Measurements from ENCODE around the gene MAP3K20. TPM values are rescaled to one million over a fixed set of nuclear protein-coding genes. Genes with fewer than 3 reads are reported as not detected.
"Not testable (repeated sequence)": the region's sequence is repeated elsewhere in the genome, so short reads cannot be mapped to it uniquely, and the experiment has no call there.

MAP3K20 gene
- total RNA-seq, 2 experiments from 2014 or later: 11.4 to 16.1 TPM

- CTCF ChIA-PET: interaction anchor here (0.7 to 2.3 kb wide), 3 partner anchors 28 to 212 kb away, joined by 3 to 7 read pairs (median 6); no protein-coding TSS in a partner anchor
- Mint-ChIP-seq H3K4me1 (peaks cover 22% of the 10 kb centered on the region), H3K36me3 (peaks cover 9% of the 10 kb centered on the region), H3K27me3 (peaks cover 37% of the 10 kb centered on the region), H3K27ac (no peak overlapping the region), H3K9me3 (ENCODE audit: low read depth) (no peaks in the 10 kb centered on the region), H3K4me3 (no peak overlapping the region)
- DNase-seq (no peak), ATAC-seq (no peak)
Observed at GRCh38 chr2:173238831-173239230, 163.2 kb downstream of the MAP3K20 start.

- DNase-seq: peak; percentile 70
- peak; percentile 98 for ATAC-seq
- Mint-ChIP-seq H3K27me3 (peaks cover 34% of the 10 kb centered on the region), H3K36me3 (peaks cover 9% of the 10 kb centered on the region), H3K4me1 (peaks cover 22% of the 10 kb centered on the region), H3K4me3 (no peak overlapping the region), H3K27ac (no peak overlapping the region), H3K9me3 (ENCODE audit: low read depth) (no peaks in the 10 kb centered on the region)
- CTCF ChIA-PET: interaction anchor here (0.7 to 2.3 kb wide), 4 partner anchors 27 to 212 kb away, joined by 3 to 7 read pairs (median 4); no protein-coding TSS in a partner anchor
Observed at GRCh38 chr2:173239644-173240043, 164.0 kb downstream of the MAP3K20 start.

- H3K27me3 Mint-ChIP-seq: peaks cover 34% of the 10 kb centered on the region
- CTCF ChIA-PET: interaction anchor here (1.1 to 2.3 kb wide), 3 partner anchors 27 to 213 kb away, joined by 3 to 7 read pairs (median 6); no protein-coding TSS in a partner anchor
- H3K36me3 Mint-ChIP-seq: peaks cover 9% of the 10 kb centered on the region
- no peaks in the 10 kb centered on the region for H3K9me3 Mint-ChIP-seq (ENCODE audit: low read depth)
- no peak overlapping the region for H3K4me3 Mint-ChIP-seq
- no peak overlapping the region for H3K27ac Mint-ChIP-seq
- peaks cover 22% of the 10 kb centered on the region for H3K4me1 Mint-ChIP-seq
- DNase-seq (no peak), ATAC-seq (no peak)
Observed at GRCh38 chr2:173240083-173240482, 164.4 kb downstream of the MAP3K20 start.

DNA sequence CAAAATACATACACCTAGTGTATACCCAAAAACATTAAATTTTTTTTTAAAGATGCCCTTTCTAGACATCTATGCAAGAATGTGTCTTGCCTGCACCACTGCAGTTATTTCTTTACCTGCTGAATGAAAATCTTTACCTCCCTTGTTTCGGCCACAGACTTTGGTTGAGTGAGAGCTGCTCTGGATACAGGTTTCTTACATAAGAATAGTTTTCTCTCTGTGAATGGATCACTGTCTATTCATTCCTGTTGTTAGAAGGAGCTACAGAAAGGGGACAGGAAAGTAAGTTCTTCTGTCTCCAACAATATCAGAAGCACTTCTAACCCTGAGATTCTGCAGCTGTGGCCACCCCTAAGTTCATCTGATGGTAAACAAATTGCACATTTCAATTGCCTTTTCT lies 166.0 kb downstream of the MAP3K20 start:
- ATAC-seq (no peak), DNase-seq (no peak)
- Mint-ChIP-seq H3K36me3 (peaks cover 9% of the 10 kb centered on the region), H3K4me1 (peaks cover 22% of the 10 kb centered on the region), H3K9me3 (ENCODE audit: low read depth) (no peaks in the 10 kb centered on the region), H3K27ac (no peak overlapping the region), H3K27me3 (peaks cover 29% of the 10 kb centered on the region), H3K4me3 (no peak overlapping the region)
- CTCF ChIA-PET: interaction anchor here (1.6 kb wide), 1 partner anchor 24 kb away, joined by 5 read pairs; no protein-coding TSS in a partner anchor

GRCh38 chr2:173247156-173247555 lies 171.5 kb downstream of the MAP3K20 start:
- Mint-ChIP-seq H3K9me3 (ENCODE audit: low read depth) (no peaks in the 10 kb centered on the region), H3K27me3 (peaks cover 30% of the 10 kb centered on the region), H3K36me3 (no peaks in the 10 kb centered on the region), H3K4me1 (no peaks in the 10 kb centered on the region), H3K4me3 (no peak overlapping the region), H3K27ac (no peak overlapping the region)
- CTCF ChIA-PET: no interaction called here
- ATAC-seq (no peak), DNase-seq (no peak)

DNA sequence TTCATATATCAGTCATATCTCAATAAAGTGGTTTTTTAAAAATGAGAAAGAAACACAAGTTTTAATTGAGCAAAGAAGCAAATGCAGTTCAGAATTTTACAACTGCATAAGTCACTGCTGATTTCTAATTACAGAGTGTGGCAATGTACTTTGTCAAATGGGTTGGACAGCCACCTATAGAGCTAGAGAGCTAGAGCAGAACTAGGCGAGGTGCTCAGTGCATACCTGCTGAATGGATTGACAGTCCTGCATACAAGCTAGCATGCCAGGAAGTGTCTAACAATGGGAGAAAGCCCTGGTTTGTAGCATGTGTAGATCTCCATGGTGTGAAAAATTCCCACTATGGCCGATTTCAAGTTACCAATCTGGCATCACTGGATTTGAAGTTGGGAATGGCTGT lies 172.7 kb downstream of the MAP3K20 start:
- H3K27ac Mint-ChIP-seq: no peak overlapping the region
- H3K9me3 Mint-ChIP-seq (ENCODE audit: low read depth): no peaks in the 10 kb centered on the region
- no peaks in the 10 kb centered on the region for H3K4me1 Mint-ChIP-seq
- ATAC-seq: no peak
- no peak for DNase-seq
- H3K27me3 Mint-ChIP-seq: peaks cover 36% of the 10 kb centered on the region
- H3K36me3 Mint-ChIP-seq: no peaks in the 10 kb centered on the region
- H3K4me3 Mint-ChIP-seq: no peak overlapping the region
- CTCF ChIA-PET: interaction anchor here (1.2 kb wide), 1 partner anchor 38 kb away, joined by 3 read pairs; no protein-coding TSS in a partner anchor

- Mint-ChIP-seq H3K4me3 (no peak overlapping the region), H3K36me3 (no peaks in the 10 kb centered on the region), H3K27ac (no peak overlapping the region), H3K27me3 (peaks cover 32% of the 10 kb centered on the region), H3K4me1 (no peaks in the 10 kb centered on the region), H3K9me3 (ENCODE audit: low read depth) (no peaks in the 10 kb centered on the region)
- CTCF ChIA-PET: no interaction called here
- ATAC-seq: no peak
- DNase-seq: no peak
Observed at GRCh38 chr2:173249661-173250641, 174.3 kb downstream of the MAP3K20 start.

DNA sequence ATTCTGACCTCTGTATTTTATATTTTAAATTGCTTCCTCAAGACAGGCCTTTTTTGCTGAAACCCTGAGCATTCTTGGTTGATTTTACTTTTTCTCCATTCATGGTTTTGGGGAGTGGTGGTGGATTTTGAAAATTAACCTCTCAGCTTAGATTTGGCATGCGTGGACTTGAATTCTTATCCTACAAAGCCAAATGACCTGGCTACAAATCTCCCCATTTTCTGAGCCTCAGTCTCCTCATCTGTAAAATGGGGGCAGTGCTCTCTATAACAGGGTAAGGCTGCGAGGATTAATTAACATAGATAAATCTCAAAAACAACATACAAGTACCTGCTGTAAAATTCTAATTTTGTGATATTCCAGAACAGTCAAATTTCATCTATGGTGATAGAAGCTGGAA lies 175.6 kb downstream of the MAP3K20 start:
- no peak overlapping the region for H3K4me3 Mint-ChIP-seq
- no peak overlapping the region for H3K27ac Mint-ChIP-seq
- no peak for ATAC-seq
- DNase-seq: no peak
- H3K27me3 Mint-ChIP-seq: peaks cover 33% of the 10 kb centered on the region
- CTCF ChIA-PET: no interaction called here
- H3K4me1 Mint-ChIP-seq: no peaks in the 10 kb centered on the region
- no peaks in the 10 kb centered on the region for H3K36me3 Mint-ChIP-seq
- no peaks in the 10 kb centered on the region for H3K9me3 Mint-ChIP-seq (ENCODE audit: low read depth)

DNA sequence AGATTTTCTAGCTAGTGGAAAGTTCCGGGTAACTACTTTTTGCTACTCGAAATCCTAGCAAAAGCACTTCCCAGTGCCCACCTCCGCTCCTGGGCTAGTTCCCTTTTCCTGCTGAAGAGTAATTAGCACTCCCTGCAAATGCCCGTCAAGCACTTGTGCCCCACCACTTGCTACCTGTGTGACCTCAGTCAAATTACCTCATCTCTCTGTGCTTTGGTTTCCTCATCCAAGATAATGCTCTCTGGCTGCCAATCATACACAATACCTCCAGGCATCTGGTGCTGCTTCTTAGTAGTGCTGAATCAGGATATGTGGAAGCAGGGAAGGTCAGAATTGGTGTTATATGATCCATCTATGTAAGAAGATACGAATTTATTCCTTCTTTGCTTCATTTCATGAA lies 176.9 kb downstream of the MAP3K20 start:
- H3K27me3 Mint-ChIP-seq: peaks cover 34% of the 10 kb centered on the region
- H3K4me1 Mint-ChIP-seq: no peaks in the 10 kb centered on the region
- no peak overlapping the region for H3K4me3 Mint-ChIP-seq
- no peaks in the 10 kb centered on the region for H3K36me3 Mint-ChIP-seq
- H3K9me3 Mint-ChIP-seq (ENCODE audit: low read depth): no peaks in the 10 kb centered on the region
- ATAC-seq (no peak), DNase-seq (no peak)
- CTCF ChIA-PET: no interaction called here
- no peak overlapping the region for H3K27ac Mint-ChIP-seq

DNA sequence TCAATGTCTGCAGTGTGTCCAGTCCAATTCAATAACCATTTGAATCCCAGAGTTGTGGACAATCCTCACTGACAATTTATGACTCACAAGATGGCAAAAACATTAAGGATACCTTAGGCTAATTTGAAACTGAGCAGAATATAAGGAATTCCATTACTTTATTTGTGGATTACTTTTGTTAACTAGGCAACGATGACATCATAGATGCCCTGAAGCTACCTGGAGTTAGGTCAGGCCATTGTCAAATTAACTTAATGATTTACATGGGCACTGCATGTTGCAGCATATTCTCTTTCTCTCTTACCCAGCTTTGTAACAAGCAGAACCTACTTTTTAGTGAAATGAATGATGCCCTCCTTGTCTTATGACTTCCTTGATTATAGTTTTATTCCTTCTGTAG lies 179.0 kb downstream of the MAP3K20 start:
- ATAC-seq (no peak), DNase-seq (no peak)
- CTCF ChIA-PET: no interaction called here
- Mint-ChIP-seq H3K36me3 (no peaks in the 10 kb centered on the region), H3K27ac (no peak overlapping the region), H3K4me3 (no peak overlapping the region), H3K9me3 (ENCODE audit: low read depth) (no peaks in the 10 kb centered on the region), H3K4me1 (no peaks in the 10 kb centered on the region), H3K27me3 (peaks cover 25% of the 10 kb centered on the region)

- ATAC-seq: no peak
- peaks cover 11% of the 10 kb centered on the region for H3K27me3 Mint-ChIP-seq
- no peak overlapping the region for H3K27ac Mint-ChIP-seq
- DNase-seq: no peak
- CTCF ChIA-PET: no interaction called here
- H3K9me3 Mint-ChIP-seq (ENCODE audit: low read depth): no peaks in the 10 kb centered on the region
- peaks cover 2% of the 10 kb centered on the region for H3K4me1 Mint-ChIP-seq
- H3K4me3 Mint-ChIP-seq: no peak overlapping the region
- H3K36me3 Mint-ChIP-seq: peaks cover 8% of the 10 kb centered on the region
Observed at GRCh38 chr2:173258701-173259100, 183.1 kb downstream of the MAP3K20 start.

- Mint-ChIP-seq H3K27me3 (peaks cover 10% of the 10 kb centered on the region), H3K4me1 (peaks cover 16% of the 10 kb centered on the region), H3K36me3 (peaks cover 24% of the 10 kb centered on the region)
- H3K9me3 Mint-ChIP-seq (ENCODE audit: low read depth); CTCF ChIA-PET; ATAC-seq; H3K4me3 Mint-ChIP-seq; DNase-seq; H3K27ac Mint-ChIP-seq: not testable (repeated sequence)
Observed at GRCh38 chr2:173262356-173262755, 186.7 kb downstream of the MAP3K20 start.

DNA sequence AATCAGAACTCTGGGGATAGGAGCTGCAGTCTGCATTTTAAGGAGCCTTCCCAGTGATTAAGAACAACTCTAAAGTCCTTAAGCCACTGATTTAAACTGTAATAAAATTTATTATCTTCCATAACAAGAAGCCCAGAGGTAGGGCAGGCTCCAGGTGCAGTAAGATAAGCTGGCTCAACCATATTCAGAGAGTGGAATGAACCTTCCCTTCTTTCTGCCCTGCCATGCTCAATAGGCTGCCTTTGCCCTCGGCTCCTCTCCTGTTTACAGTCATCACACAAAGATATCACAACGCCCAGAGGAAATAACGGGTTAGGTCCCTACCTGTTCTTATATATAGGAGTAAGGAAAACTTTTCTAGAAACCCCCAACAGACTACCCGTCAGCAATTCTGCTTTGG lies 188.5 kb downstream of the MAP3K20 start:
- no peak overlapping the region for H3K27ac Mint-ChIP-seq
- CTCF ChIA-PET: no interaction called here

More for the DNA sequence above, 188.5 kb downstream of the MAP3K20 start:
- ATAC-seq: no peak
- Mint-ChIP-seq H3K36me3 (peaks cover 28% of the 10 kb centered on the region), H3K27me3 (peaks cover 9% of the 10 kb centered on the region), H3K4me1 (peaks cover 16% of the 10 kb centered on the region), H3K4me3 (peak overlapping the region; percentile 34), H3K9me3 (ENCODE audit: low read depth) (peaks cover 2% of the 10 kb centered on the region)
- no peak for DNase-seq
